Measurements from ENCODE around the gene AKAP8L. TPM values are rescaled to one million over a fixed set of nuclear protein-coding genes. Genes with fewer than 3 reads are reported as not detected.

AKAP8L gene
- total and polyA plus RNA-seq, 2 donors (not counting 1 experiment from before 2014, with no cell fraction given): 184 to 211 TPM

GRCh38 chr19:15439078-15439799 is 20.5 kb upstream of the AKAP8L start:
- Mint-ChIP-seq H3K9me3 (ENCODE audit: insufficient read depth) (no peaks in the 10 kb centered on the region), H3K27ac (no peak overlapping the region), H3K4me3 (no peak overlapping the region), H3K4me1 (no peaks in the 10 kb centered on the region), H3K27me3 (no peaks in the 10 kb centered on the region)
- H3K4me2 ChIP-seq (replicated peaks; ENCODE audit: low read depth, low read length, poor library complexity, severe bottlenecking): no peak overlapping the region
- WGBS (ENCODE audit: insufficient coverage): 56% methylated on average over 19 of the region's 25 CpGs
- no peak overlapping the region for H3K9ac ChIP-seq (ENCODE audit: low read length)
- H2AFZ ChIP-seq (ENCODE audit: insufficient read depth, low read depth, low read length, poor library complexity, severe bottlenecking): no peak overlapping the region
- no peak overlapping the region for H3K4me3 ChIP-seq (ENCODE audit: control extremely low read depth in 1 of 5, extremely low read depth in 1 of 5, insufficient read depth in 1 of 5, low read depth in 2 of 5, low read length in 4 of 5)
- ChIA-PET CTCF (no interaction called here), POLR2A (no interaction called here)
- no peaks in the 10 kb centered on the region for H3K79me2 ChIP-seq (ENCODE audit: control insufficient read depth, insufficient read depth, low read length)
- ATAC-seq (ENCODE audit: low read depth): no peak
- TF ChIP-seq CTCF (IDR thresholded peaks at IDR 0.05): no peak
- no peak for TF ChIP-seq EZH2 (IDR thresholded peaks at IDR 0.05; ENCODE audit: borderline replicate concordance, insufficient read depth, low read depth, low read length, poor library complexity, severe bottlenecking)
- H3K36me3 ChIP-seq (replicated peaks in 1 of 2; ENCODE audit: control extremely low read depth in 1 of 2, control insufficient read depth in 1 of 2, extremely low read depth in 1 of 2, insufficient read depth in 2 of 2, low read length in 1 of 2): no peaks in the 10 kb centered on the region
- no peak for DNase-seq
- intact Hi-C loops (cut with micrococcal nuclease): no loop called here
- H3K4me1 ChIP-seq (ENCODE audit: control insufficient read depth in 2 of 2, insufficient read depth in 2 of 2, low read length in 2 of 2): no peaks in the 10 kb centered on the region
- H3K27ac ChIP-seq (ENCODE audit: low read length in 2 of 2): no peak overlapping the region
- H3K9me3 ChIP-seq (ENCODE audit: control extremely low read depth in 1 of 3, control insufficient read depth in 2 of 3, insufficient read depth in 1 of 3, low read length in 2 of 3): no peaks in the 10 kb centered on the region
- no peaks in the 10 kb centered on the region for H3K27me3 ChIP-seq (replicated peaks in 1 of 4; ENCODE audit: control extremely low read depth in 1 of 4, control insufficient read depth in 3 of 4, insufficient read depth in 4 of 4, low read length in 3 of 4)
- H4K20me1 ChIP-seq (ENCODE audit: control insufficient read depth, insufficient read depth, low read length, poor library complexity, severe bottlenecking): no peaks in the 10 kb centered on the region

GRCh38 chr19:15438577-15438976 is 19.8 kb upstream of the AKAP8L start:
- intact Hi-C loops (cut with micrococcal nuclease): no loop called here
- no peak overlapping the region for H3K4me3 Mint-ChIP-seq
- Histone ChIP-seq H3K27ac (ENCODE audit: low read length in 2 of 2) (no peak overlapping the region), H3K36me3 (replicated peaks in 1 of 2; ENCODE audit: control extremely low read depth in 1 of 2, control insufficient read depth in 1 of 2, extremely low read depth in 1 of 2, insufficient read depth in 2 of 2, low read length in 1 of 2) (no peaks in the 10 kb centered on the region), H3K4me3 (ENCODE audit: control extremely low read depth in 1 of 5, extremely low read depth in 1 of 5, insufficient read depth in 1 of 5, low read depth in 2 of 5, low read length in 4 of 5) (no peak overlapping the region), H2AFZ (ENCODE audit: insufficient read depth, low read depth, low read length, poor library complexity, severe bottlenecking) (no peak overlapping the region), H3K27me3 (replicated peaks in 1 of 4; ENCODE audit: control extremely low read depth in 1 of 4, control insufficient read depth in 3 of 4, insufficient read depth in 4 of 4, low read length in 3 of 4) (no peaks in the 10 kb centered on the region), H3K4me1 (ENCODE audit: control insufficient read depth in 2 of 2, insufficient read depth in 2 of 2, low read length in 2 of 2) (peaks cover under 1 to 2% of the 10 kb centered on the region in 2 donors), H3K4me2 (replicated peaks; ENCODE audit: low read depth, low read length, poor library complexity, severe bottlenecking) (no peak overlapping the region), H4K20me1 (ENCODE audit: control insufficient read depth, insufficient read depth, low read length, poor library complexity, severe bottlenecking) (no peaks in the 10 kb centered on the region), H3K9me3 (ENCODE audit: control extremely low read depth in 1 of 3, control insufficient read depth in 2 of 3, insufficient read depth in 1 of 3, low read length in 2 of 3) (no peaks in the 10 kb centered on the region), H3K9ac (ENCODE audit: low read length) (no peak overlapping the region), H3K79me2 (ENCODE audit: control insufficient read depth, insufficient read depth, low read length) (no peaks in the 10 kb centered on the region)
- no peaks in the 10 kb centered on the region for H3K27me3 Mint-ChIP-seq
- no peak for TF ChIP-seq CTCF (IDR thresholded peaks at IDR 0.05)
- TF ChIP-seq EZH2 (IDR thresholded peaks at IDR 0.05; ENCODE audit: borderline replicate concordance, insufficient read depth, low read depth, low read length, poor library complexity, severe bottlenecking): no peak
- ChIA-PET CTCF (no interaction called here), POLR2A (no interaction called here)
- no peaks in the 10 kb centered on the region for H3K4me1 Mint-ChIP-seq
- ATAC-seq (ENCODE audit: low read depth): no peak
- no peak for DNase-seq
- 95% methylated on average over 27 of the region's 27 CpGs for WGBS (ENCODE audit: insufficient coverage)
- H3K9me3 Mint-ChIP-seq (ENCODE audit: insufficient read depth): no peaks in the 10 kb centered on the region
- no peak overlapping the region for H3K27ac Mint-ChIP-seq
